T-helper 22 cell (primary cell): ENCODE data around the gene TRIM29.

Experiments used
- DNase-seq: peaks from one replicate; pipeline ENCODE4 v3.0.0-alpha.2; 2020; ENCODE audit warnings: low read depth

Gene TRIM29

DNA sequence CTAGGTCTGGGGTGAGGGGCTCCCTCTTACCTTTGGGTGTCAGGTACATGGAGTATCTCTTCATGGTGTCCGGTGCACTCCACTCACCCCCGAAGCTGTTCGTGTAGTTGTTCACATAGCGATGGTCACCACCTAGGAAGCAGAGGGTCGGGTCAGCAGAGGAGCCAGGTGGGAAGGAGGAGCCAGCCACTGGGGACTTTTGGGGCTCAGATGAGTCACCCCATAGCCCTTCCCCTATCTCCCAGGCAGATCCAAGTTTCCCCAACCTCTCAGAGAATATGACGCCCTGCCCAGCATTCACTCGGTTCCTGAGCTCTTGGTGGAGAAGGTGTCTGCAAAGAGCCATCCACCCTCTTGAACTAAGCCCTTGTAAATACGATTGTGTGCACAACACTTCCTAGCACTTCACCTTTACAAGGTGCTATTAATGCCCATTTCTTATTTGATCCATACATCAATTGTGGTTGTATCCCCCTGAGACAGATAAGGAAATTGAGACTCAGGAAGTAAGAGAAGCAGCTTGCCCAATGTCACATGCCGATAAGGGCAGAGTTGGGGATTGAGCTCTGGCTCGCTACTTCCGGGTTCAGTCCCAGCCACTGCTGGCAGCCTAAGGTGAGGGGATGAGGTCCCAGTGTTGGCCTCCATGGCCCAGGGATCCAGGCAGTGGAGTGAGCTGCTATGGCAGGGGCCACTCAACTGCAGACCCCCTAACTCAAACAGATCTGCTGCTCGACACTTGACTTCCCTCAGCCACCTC lies 14.8 kb downstream of the TRIM29 start:
- DNase-seq = no peak

DNA sequence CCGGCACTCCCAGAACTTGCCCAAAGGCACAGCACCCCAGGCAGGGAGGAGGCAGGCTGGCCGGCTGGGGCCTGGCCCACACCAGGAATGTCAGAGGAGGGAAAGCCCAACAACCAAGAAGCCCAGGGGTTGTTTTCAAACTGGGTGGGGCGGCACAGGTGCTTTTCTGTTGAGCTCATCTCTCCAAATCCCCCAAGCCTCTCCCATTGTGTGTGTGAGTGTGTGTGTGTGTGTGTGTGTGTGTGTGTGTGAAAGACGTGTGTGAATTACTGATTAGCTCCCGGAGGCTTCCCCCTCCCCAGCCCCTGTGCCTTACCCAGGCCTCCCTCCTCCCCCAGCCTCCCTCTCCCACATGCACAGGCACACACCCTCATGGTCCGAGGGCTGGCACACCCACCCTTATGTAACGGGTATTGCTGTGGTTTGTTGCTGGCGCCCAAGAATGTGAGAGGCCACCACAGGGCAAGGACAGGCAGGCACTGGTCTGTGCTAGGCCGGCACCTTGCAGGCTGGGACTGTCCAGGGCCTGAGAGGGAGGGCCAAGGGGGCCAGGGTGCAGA lies 15.9 kb downstream of the TRIM29 start:
- DNase-seq = no peak

- no peak for DNase-seq
These were observed 16.6 kb downstream of the TRIM29 start for GRCh38 chr11:120121336-120121735.

GRCh38 chr11:120120805-120121335 lies 17.0 kb downstream of the TRIM29 start:
- no peak for DNase-seq

DNA sequence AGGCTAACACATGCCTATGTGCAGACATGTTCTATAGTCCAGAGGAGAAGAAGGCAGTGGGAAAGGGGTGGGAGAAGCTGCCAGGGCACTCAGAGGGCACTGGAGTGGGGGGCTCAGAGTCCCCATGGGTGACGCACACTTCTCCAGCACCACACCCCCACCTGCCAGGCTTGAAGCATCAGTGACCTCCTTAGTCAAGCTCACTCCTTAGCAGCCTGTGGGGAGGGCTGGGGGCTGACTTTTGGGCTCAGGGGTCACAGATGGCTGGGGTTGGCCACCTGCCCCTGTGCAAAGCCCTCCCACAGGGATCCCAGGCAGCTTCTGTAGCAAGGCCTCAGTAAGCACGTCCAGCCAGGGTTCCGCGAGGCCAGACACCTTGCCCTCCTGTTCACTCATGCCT lies 18.8 kb downstream of the TRIM29 start:
- DNase-seq = no peak

- DNase-seq = no peak
These were observed 19.9 kb downstream of the TRIM29 start for GRCh38 chr11:120117991-120118390.

- DNase-seq = no peak
These were observed 20.9 kb downstream of the TRIM29 start for GRCh38 chr11:120116966-120117365.

DNA sequence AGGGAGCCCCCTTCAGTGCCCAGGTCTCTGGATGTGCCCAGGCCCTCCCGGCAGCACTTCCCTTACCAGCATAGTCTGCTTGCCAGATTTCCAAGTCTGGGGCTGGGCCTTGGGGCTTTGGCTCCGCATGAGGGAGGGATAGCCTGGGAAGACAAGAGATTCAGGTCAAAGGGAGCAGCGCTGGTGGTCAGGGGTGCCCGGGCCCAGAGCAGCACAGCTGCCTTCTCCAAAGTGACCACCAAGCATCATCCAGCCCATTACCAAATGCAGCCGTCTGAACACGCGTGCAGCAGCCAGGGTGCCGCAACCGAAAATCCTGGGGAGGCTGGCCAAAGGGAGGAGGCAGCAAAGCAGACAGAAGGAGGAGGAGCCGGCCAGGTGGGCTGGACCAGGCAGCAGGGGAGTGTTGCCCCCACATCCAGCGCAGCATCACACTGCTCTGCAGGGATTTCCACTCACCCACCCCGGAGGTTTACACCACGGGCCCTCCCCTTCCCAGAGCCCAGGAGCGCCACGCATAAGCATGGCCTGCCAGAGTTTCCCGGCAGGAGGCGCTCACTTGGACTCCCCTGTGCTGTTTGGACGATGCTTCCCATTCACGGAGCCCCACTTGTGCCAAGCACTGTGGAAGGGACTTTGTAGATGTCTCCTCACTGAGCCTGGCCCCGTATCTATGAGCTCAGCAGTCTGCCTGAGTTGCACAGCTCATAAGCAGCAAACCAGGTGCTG lies 22.5 kb downstream of the TRIM29 start:
- DNase-seq = no peak

- DNase-seq = no peak
These were observed 25.6 kb downstream of the TRIM29 start for GRCh38 chr11:120112174-120112796.

- no peak for DNase-seq
These were observed 28.4 kb downstream of the TRIM29 start for GRCh38 chr11:120109531-120109930.

DNA sequence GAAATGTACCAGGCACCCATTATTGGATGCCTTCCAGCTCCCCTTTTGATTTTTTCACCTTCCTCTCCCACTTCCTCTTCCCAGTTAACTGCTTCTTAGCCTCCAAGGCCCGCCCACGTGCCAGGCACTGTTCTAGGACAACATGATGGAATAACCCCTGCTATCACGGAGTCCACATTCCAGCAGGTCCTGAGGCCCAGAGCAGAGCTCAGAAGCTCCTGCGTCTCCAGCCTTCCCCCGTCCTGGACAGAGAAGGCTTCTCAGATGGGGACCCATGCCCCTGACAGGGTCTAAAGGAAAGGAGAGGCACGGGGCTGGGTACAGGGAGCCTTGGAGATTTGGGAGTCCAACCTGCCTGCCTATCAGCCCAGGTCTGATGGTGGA lies 29.1 kb downstream of the TRIM29 start:
- DNase-seq = no peak

- DNase-seq = no peak
These were observed 29.6 kb downstream of the TRIM29 start for GRCh38 chr11:120108154-120108784.

GRCh38 chr11:120107692-120108091 lies 30.2 kb downstream of the TRIM29 start:
- DNase-seq = no peak

GRCh38 chr11:120106354-120107150 lies 31.4 kb downstream of the TRIM29 start:
- DNase-seq = no peak

- no peak for DNase-seq
These were observed 32.3 kb downstream of the TRIM29 start for GRCh38 chr11:120105576-120105975.

GRCh38 chr11:120104041-120104565 lies 33.8 kb downstream of the TRIM29 start:
- DNase-seq = no peak

DNA sequence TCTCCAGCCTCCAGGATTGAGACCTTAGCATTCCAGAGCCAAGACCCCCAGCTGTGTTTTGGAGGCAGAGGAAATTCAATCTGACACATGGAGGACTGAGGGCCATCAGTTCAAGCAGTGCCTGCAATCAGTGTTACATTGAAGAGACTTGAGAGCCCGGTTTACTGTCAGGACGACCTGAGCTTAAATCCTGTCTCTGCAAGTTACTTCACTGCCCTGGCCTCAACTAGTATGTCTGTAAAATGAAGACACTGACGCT lies 35.1 kb downstream of the TRIM29 start:
- DNase-seq = no peak

GRCh38 chr11:120102050-120102863 lies 35.7 kb downstream of the TRIM29 start:
- DNase-seq = no peak

DNA sequence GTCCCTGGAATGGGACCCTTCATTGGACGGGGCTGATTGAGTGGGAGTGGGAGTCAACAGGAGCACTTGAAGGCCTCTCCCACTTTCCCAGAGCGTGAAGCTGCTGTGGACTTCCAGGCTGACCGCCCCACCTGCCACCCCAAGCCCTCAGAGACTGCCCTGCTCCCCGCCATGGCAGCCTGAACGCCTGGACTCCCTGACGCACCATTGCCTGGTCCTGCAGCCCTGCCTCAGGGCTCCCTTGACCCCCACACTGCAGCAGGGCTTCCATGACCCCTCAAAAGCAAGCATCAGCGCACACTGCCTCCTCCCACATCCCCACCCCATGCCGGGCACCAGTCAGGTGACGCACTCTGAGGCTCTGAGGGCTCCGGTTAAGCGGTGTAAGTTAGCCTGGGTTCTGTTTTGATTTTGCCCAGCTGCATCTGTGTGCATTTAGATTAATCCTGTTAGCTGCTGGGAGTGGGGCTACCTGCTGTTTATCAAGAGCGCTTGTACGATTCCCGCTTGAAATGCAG lies 39.4 kb downstream of the TRIM29 start:
- no peak for DNase-seq

- no peak for DNase-seq
These were observed 40.1 kb downstream of the TRIM29 start for GRCh38 chr11:120097721-120098385.
